ENCODE data around the gene CD55.

The CD55 gene

GRCh38 chr1:207330011-207330710, 8.7 kb downstream of the CD55 start:
- no peak for DNase-seq (ENCODE audit: low spot score)

- DNase-seq (ENCODE audit: low spot score): no peak
These were observed 10.2 kb downstream of the CD55 start for GRCh38 chr1:207331354-207332313.

DNA sequence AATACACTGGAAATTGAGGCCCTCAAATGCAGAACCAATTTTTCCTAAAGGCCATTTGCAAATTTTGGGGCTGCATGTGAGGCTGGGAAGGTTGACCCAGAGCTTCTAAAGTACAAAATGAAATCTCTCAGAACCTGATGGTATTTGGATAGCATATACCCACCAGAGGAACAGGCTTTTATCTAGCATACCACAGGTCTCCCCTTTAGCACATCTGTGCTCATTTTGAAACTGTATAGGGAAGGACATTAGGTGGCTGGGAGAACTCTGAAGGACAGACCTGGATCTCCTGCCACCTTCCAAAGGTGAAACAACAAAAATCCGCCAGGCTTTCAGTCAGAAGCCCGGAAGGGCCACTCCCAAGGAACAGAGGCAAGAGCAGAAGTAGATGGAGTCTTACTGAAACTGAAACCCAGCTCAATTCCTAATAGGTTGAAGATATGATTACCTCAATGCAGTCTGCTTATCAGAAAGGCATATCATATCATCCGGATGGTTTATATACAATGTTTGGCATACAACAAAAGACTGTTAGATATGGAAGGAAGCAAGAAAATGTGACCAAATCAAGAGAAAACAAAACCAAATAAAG, 11.6 kb downstream of the CD55 start:
- no peak for DNase-seq (ENCODE audit: low spot score)

GRCh38 chr1:207333620-207334019, 12.1 kb downstream of the CD55 start:
- no peak for DNase-seq (ENCODE audit: low spot score)

DNA sequence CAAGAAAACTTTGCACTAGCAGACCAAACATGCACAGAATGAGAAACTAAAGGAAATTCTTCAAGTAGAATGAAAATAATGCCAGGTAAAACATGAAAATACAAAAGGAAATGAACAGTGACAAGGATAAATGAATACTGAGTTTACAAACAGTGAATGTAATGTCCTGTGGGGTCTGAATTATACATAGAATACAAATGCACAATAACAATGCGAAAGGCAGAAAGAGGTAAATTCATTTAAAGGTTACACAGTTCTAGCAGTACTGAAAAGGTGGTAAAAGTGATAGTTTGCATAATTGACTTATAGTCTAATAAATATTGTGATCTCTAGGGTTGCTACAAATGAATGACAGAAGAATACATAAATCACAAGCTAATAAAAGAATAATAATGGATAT, 12.9 kb downstream of the CD55 start:
- no peak for DNase-seq (ENCODE audit: low spot score)

DNA sequence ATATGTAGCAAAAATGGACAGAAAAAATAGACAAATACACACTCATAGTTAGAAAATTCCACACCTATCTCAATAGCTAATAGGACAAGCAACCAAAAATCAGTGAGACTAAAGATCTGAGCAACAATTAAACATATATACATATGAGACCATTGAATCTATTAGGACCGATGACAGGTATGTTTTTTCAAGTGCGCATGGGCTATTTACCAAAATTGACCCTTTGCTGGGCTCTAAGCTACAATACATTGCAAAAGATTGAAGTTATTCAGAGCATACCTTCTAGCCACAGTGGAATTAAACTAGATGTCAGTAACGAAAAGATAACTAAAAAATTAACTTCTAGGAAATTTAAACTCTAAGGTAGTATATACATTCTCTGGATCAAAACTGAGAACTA, 13.7 kb downstream of the CD55 start:
- no peak for DNase-seq (ENCODE audit: low spot score)

DNA sequence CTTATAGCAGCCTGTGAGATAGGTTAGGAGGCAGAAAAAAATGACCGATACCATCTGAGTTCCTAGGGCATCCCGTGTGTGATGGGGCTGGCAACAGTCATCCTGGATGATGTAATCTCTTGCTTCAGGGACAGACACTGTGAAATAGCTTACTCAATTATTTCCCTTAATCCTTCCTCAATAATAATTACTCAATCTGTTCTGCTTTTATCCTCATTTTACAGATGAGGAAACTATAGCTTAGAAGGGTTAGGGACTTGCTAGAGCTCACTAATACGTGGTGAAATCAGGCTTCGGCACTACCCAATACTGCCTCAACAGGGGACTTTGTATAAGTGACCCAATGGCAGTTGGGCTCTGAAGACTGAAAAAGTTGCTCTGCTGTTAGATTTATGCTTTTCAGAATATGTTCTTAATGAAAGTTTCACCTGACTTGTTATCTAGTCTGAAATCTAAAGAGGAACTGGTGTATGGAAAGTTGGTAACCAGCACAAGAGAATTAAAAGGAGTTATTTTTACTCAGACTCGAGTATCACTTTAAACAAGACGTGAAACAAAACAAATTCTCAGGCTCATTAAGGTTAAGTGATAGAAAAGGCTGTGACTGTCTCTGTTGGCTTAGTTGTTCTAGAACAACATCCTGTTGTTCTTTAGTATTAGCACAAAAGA, 14.4 kb downstream of the CD55 start:
- no peak for DNase-seq (ENCODE audit: low spot score)

DNA sequence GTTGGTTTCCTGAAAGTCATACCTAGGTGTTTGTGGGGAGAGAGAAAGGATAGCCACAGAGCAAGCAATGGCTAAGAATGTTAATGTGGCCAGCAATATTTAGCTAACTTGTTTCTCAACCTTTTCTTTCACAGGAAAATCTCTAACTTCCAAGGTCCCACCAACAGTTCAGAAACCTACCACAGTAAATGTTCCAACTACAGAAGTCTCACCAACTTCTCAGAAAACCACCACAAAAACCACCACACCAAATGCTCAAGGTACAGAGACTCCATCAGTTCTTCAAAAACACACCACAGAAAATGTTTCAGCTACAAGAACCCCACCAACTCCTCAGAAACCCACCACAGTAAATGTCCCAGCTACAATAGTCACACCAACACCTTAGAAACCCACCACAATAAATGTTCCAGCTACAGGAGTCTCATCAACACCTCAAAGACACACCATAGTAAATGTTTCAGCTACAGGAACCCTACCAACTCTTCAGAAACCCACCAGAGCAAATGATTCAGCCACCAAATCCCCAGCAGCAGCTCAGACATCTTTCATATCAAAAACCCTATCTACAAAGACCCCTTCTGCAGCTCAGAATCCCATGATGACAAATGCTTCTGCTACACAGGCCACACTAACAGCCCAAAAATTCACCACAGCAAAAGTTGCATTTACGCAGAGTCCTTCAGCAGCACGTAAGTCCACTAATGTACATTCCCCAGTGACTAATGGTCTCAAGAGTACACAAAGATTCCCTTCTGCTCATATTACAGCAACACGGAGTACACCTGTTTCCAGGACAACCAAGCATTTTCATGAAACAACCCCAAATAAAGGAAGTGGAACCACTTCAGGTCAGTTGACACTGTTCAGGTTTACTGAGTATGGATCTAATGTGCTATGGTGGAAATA, 15.3 kb downstream of the CD55 start:
- DNase-seq (ENCODE audit: low spot score): no peak

- DNase-seq (ENCODE audit: low spot score): no peak
These were observed 20.9 kb downstream of the CD55 start for GRCh38 chr1:207342332-207342731.

DNA sequence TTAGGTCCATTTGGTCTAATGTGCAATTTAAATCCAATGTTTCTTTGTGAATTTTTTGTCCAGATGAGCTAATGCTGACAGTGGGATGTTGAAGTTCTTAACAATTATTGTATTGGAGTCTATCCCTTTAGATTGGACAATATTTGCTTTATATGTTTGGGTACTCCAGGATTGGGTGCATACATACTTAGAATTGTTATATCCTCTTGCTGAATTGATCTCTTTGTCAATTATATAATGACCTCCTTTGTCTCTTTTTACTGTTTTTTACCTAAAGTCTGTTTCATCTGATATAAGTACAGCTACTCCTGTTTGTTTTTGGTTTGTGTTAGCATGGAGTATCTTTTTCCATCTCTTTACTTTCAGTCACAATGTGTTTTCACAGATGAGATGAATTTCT, 22.2 kb downstream of the CD55 start:
- no peak for DNase-seq (ENCODE audit: low spot score)

DNA sequence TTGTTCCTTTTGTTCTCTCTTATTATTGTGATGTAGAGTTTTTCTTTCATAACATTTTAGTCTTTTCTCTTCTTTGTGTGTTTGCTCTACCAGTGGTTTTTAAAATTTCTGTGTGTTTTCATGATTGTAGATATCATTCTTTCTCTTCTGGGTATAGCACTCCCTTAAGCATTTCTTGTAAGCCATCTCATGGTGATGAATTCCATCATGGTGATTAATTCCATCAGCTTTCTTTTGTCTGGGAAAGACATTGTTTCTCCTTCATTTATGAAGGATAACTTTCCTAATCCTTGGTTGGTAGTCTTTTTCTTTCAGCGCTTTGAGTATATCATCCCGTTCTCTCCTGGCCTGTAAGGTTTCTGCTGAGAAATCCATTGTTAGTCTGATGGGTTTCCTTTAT, 22.7 kb downstream of the CD55 start:
- DNase-seq (ENCODE audit: low spot score): no peak

DNA sequence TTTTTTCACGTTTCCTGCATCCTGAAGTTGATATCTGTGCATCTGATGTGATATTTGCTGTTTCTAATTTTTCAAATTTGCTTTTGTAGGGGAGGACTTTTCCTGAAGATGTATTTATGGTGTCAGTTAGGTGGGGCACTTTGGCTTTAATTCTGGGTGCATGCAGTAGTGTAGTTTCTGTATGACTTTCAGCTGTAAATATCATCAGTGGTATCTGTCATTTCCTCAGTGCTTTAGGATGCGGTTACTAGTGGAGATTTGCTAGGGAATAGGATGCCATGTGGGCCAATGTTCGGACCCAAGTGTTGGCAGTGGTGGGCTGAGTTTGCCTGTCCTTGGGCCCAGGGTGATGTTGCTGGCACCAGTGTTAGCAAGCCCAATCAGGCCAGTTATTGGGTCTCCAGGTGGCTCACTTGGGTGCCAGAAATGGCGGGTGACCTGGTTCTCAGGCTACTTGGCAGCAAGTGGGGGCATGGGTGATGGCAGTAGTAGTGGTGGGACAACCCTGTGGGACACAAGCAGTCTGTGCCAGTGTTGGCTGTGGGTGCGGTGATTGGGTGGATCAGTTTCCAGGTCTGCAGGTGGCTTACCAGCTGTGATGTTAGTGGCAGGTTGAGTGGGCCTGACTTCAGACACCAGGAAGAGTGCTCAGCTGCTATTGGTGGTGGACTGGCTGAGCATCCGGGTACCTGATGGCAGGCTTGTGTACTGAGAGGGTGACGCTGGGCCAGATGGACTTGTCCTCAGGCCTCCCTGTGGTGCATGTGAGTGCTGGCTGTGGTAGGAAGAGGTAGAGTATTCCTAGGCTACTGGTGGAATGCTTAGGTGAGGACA, 24.4 kb downstream of the CD55 start:
- DNase-seq (ENCODE audit: low spot score): no peak

GRCh38 chr1:207346513-207346912, 25.0 kb downstream of the CD55 start:
- no peak for DNase-seq (ENCODE audit: low spot score)

GRCh38 chr1:207349979-207350378, 28.5 kb downstream of the CD55 start:
- DNase-seq (ENCODE audit: low spot score): no peak

DNA sequence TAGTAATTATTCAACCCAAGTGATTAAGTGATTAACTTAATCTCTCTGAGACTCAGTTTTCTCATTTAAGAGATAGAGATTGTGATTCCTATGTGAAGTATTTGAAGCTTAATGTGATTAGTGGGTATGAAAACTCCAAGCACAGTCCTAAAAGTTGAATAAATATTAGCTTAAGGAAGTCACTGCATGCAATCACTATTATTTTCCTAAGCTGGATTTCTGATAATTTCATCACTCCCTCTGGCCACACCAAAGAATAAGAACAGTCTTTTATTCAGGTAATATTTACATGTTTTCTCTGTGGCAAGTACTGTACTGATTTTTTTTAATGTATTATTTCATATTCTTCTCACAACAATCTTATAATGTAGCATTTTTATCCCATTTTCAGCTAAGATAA, 31.1 kb downstream of the CD55 start:
- no peak for DNase-seq (ENCODE audit: low spot score)

DNA sequence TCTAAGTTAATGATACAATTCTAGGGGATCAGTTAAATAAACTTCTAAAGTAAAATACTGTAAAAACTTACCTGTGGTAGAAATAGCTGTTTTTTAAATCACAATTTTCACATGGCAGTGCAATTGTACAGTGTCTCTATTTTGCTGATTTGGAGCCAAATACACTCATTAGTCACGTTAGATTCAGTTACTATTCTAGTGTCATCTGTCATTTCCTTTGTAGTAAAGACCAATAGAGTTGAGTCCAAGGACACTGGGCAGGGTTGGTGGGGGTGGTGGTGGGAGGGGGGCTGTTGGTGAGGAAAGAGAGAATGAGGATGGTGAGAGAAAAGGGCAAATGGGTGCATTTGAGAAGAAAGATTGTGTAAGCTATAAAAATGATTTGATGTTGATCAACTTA, 33.6 kb downstream of the CD55 start:
- DNase-seq (ENCODE audit: low spot score): no peak

DNA sequence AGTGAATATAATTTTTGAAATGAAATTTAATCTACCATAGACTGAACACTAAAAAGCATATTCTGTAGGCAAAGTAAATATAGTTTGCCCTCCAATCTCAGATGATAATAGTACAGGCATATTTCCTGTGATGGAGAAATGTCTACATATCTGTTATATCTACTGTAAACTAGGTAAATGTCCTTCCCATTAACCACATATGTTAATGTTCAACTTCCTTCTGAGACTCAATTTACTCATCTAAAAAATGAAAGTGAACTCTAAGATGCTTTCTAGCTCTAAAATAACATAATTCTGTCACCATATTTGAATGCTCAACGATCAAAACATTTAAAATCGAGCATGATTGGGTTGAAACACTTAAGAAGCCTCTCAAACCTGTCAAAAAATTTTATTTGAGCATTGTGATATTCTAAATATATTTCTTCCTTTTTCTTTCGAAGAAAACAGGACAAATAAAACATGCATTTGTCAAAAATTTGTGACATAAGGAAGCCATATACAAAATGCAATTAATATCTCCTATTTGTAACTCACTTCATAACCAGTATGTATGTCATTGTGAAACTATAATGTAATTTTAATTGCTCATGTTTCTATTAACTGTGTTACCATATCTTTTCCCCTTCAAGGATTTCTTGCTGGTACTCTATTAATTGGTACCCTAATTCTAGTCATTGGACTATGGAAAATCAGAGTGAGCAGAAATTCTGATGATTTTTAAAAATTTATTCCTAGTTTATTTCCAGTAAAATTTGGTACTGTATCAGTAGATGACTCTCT, 34.2 kb downstream of the CD55 start:
- DNase-seq (ENCODE audit: low spot score): no peak

GRCh38 chr1:207361029-207361428, 39.6 kb downstream of the CD55 start:
- DNase-seq (ENCODE audit: low spot score): no peak

DNA sequence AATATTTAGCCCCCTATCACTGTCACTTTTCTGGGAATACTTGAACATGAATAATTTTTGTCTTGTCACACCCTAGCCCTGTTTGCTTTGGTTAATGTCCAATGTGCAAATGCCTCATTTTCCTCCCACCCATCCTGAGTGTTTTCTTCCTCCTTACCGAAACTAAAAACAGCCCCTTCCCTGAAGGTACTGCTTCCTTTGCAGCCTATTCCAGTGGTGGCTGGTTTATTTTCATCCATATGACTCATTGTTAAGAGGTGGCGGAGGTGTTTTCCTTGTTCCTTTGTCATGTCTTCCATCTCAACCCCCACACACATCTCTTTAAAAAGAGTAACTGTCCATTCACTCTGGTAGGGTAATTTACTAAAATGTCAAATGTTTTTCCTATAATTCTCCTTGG, 40.4 kb downstream of the CD55 start:
- no peak for DNase-seq (ENCODE audit: low spot score)
